Suppressor macrophage treated with lipopolysaccharide for 1 hour (primary cell): Measurements from ENCODE around the gene P2RX3.
A peak's percentile ranks its signal among the peaks of the same experiment; 100 is the strongest.

Experiments
- DNase-seq, 3 donors: peaks; one replicate each; pipeline ENCODE4 v3.0.0-alpha.2; 2020 to 2022

Gene P2RX3

GRCh38 chr11:57376095-57377090 lies 38.2 kb downstream of the P2RX3 start:
- DNase-seq = no peak

GRCh38 chr11:57377107-57377506 lies 39.0 kb downstream of the P2RX3 start:
- DNase-seq = no peak

- DNase-seq = peak; percentile 53 to 63 (median 60)
Observed at GRCh38 chr11:57378186-57378585, 40.0 kb downstream of the P2RX3 start.

- DNase-seq = peak in 2 of 3 donors; percentile 33 to 43
Observed at GRCh38 chr11:57379732-57380131, 41.6 kb downstream of the P2RX3 start.

- DNase-seq = no peak
Observed at GRCh38 chr11:57380975-57381374, 42.8 kb downstream of the P2RX3 start, which contains the start of gene PRG3. TSS of gene PRG3 (minus strand) at chr11:57381150. CDS start at chr11:57380708, 442 bp downstream.

- no peak for DNase-seq
Observed at GRCh38 chr11:57386178-57386940, 48.2 kb downstream of the P2RX3 start.

- peak in 2 of 3 donors; percentile 49 to 51 for DNase-seq
Observed at GRCh38 chr11:57387289-57388030, 49.3 kb downstream of the P2RX3 start.

GRCh38 chr11:57390535-57390934 lies 52.4 kb downstream of the P2RX3 start, which contains the start of gene PRG2:
TSS of gene PRG2 (minus strand) at chr11:57390650. CDS start at chr11:57389944, 706 bp downstream.
- DNase-seq = no peak

- no peak for DNase-seq
Observed at GRCh38 chr11:57391111-57391510, 53.0 kb downstream of the P2RX3 start.

- DNase-seq = no peak
Observed at GRCh38 chr11:57391539-57391938, 53.4 kb downstream of the P2RX3 start.

- no peak for DNase-seq
Observed at GRCh38 chr11:57392066-57392762, 54.1 kb downstream of the P2RX3 start.

- DNase-seq = no peak
Observed at GRCh38 chr11:57392763-57393105, 54.6 kb downstream of the P2RX3 start.

GRCh38 chr11:57394203-57394965 lies 56.2 kb downstream of the P2RX3 start:
- no peak for DNase-seq

GRCh38 chr11:57395905-57396623 lies 57.9 kb downstream of the P2RX3 start:
- DNase-seq = no peak

GRCh38 chr11:57396744-57397143 lies 58.6 kb downstream of the P2RX3 start:
- DNase-seq = no peak

- DNase-seq = no peak
Observed at GRCh38 chr11:57397394-57397990, 59.3 kb downstream of the P2RX3 start.

- DNase-seq = peak in 1 of 3 donors; percentile 40
Observed at GRCh38 chr11:57399221-57399620, 61.1 kb downstream of the P2RX3 start.

- no peak for DNase-seq
Observed at GRCh38 chr11:57399972-57400578, 61.9 kb downstream of the P2RX3 start.

GRCh38 chr11:57402188-57403002 lies 64.2 kb downstream of the P2RX3 start:
- DNase-seq = no peak
